ENCODE measurements around the gene TMEM115. TPM values are rescaled to one million over a fixed set of nuclear protein-coding genes. Genes with fewer than 3 reads are reported as not detected.

The TMEM115 gene
- total RNA-seq, 4 donors from 2014 or later = 14.0 to 75.5 (median 66.2) TPM

DNA sequence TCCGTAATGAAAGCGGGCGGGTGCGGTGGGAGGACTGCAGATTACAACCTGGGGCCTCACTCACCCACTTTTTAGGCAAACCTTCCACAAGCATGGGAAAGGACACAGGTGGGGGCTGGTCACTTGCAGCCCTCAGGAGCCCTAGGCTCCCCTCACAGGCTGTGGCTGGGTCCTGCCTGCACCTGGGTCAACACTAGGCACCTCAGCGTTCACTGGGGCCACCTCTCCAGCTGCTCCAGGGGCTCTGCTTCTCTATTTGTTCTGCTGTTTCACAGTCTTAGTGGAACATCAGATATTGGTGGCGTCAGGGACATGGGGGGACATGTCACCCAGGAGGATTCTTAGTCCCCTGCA is 30.1 kb upstream of the TMEM115 start:
- Histone ChIP-seq H3K36me3 (no peaks in the 10 kb centered on the region), H3K4me1 (peaks cover 0 to 14% (median 4%) of the 10 kb centered on the region in 4 donors), H3K4me3 (no peak overlapping the region), H3K27ac (no peak overlapping the region), H3K27me3 (no peaks in the 10 kb centered on the region), H3K9me3 (no peaks in the 10 kb centered on the region)
- DNase-seq = no peak
- no peak for TF ChIP-seq POLR2A (IDR thresholded peaks at IDR 0.05)
- TF ChIP-seq, protein P1, sequence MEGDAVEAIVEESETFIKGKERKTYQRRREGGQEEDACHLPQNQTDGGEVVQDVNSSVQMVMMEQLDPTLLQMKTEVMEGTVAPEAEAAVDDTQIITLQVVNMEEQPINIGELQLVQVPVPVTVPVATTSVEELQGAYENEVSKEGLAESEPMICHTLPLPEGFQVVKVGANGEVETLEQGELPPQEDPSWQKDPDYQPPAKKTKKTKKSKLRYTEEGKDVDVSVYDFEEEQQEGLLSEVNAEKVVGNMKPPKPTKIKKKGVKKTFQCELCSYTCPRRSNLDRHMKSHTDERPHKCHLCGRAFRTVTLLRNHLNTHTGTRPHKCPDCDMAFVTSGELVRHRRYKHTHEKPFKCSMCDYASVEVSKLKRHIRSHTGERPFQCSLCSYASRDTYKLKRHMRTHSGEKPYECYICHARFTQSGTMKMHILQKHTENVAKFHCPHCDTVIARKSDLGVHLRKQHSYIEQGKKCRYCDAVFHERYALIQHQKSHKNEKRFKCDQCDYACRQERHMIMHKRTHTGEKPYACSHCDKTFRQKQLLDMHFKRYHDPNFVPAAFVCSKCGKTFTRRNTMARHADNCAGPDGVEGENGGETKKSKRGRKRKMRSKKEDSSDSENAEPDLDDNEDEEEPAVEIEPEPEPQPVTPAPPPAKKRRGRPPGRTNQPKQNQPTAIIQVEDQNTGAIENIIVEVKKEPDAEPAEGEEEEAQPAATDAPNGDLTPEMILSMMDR (IDR thresholded peaks at IDR 0.05) = no peak

DNA sequence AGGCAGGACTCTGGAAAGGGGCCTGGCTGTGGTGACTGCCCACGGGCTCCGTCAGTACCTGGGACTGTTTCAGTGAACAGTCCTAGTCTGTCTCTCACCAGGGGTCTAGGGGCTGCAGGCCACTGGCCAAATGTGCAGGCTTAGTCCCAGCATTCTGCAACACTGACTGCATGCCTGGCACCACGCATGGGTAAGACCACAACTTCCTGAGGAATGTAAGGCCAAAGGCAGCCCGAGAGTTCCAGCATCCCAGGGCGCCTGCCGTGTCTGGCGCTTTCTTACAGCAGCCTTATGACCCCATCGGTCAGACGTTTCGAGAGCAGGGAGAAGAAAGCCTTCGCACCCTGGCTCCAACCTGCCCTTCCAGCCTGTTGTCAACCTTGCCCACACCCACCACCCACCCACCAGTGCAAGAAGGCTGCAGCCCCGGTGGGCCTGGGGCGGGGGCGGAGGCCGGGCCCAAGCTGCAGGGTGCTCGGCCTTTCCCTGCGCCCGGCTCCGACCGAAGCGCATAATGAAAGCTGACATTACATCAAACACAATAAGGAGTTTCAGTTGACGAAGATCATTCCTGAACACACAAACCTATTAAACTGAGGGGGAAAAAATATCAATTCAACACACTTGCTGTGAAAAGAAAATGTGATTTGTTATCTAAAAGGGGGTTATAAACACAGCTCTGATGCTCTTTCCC is 29.5 kb upstream of the TMEM115 start:
- no peaks in the 10 kb centered on the region for H3K9me3 ChIP-seq
- DNase-seq = no peak
- no peak overlapping the region for H3K4me3 ChIP-seq
- no peaks in the 10 kb centered on the region for H3K36me3 ChIP-seq
- H3K4me1 ChIP-seq = peaks cover 0 to 14% (median 4%) of the 10 kb centered on the region in 4 donors
- TF ChIP-seq, protein P1 (IDR thresholded peaks at IDR 0.05) = no peak
- TF ChIP-seq POLR2A (IDR thresholded peaks at IDR 0.05) = no peak
- H3K27ac ChIP-seq = no peak overlapping the region
- no peaks in the 10 kb centered on the region for H3K27me3 ChIP-seq

DNA sequence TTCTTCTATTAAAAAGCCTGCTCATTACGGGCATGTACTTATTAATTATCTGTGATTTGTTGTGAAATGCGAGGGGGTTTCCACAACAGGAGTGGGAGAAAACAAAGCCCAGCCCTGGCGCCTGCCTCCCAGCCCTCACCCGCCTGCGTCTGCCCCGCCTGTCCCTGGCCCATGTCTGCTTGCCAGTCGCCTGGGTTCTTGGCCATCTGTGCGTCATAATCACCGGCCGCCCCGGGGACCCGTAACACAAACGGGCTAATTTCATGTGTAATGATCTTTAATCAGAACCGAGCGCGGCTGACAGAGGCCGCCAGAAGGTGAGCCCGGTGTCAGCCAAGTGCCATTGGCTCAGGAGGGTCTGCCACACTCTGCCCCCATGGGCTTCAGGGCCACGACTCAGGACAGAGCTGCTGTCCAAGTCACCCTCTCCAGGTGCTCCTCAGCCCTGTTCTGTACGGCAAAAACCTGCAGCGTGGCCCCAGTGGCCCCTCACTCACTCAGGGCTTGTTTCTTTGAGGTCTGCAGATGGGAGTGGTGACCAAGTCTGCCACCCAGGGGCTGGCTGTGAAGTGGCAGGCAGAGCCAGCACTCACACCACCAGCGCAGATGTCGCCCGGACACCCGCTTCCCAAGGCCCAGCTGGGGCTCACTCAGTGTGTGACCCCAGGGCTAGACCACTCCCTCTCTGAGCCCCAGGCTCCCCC is 28.8 kb upstream of the TMEM115 start:
- no peaks in the 10 kb centered on the region for H3K9me3 ChIP-seq
- H3K36me3 ChIP-seq = no peaks in the 10 kb centered on the region
- no peak for TF ChIP-seq POLR2A (IDR thresholded peaks at IDR 0.05)
- TF ChIP-seq, protein P1 (IDR thresholded peaks at IDR 0.05) = peak in 4 of 6 experiments; percentile 5 to 38 (median 35)
- peaks cover 0 to 14% (median 4%) of the 10 kb centered on the region in 4 donors for H3K4me1 ChIP-seq
- no peak overlapping the region for H3K4me3 ChIP-seq
- DNase-seq = no peak
- H3K27ac ChIP-seq = no peak overlapping the region
- no peaks in the 10 kb centered on the region for H3K27me3 ChIP-seq

- Histone ChIP-seq H3K9me3 (no peaks in the 10 kb centered on the region), H3K27me3 (no peaks in the 10 kb centered on the region), H3K4me3 (no peak overlapping the region), H3K36me3 (no peaks in the 10 kb centered on the region), H3K27ac (no peak overlapping the region), H3K4me1 (peaks cover 0 to 4% (median 1%) of the 10 kb centered on the region in 4 donors)
- TF ChIP-seq, protein P1 (IDR thresholded peaks at IDR 0.05) = no peak
- TF ChIP-seq POLR2A (IDR thresholded peaks at IDR 0.05) = no peak
- no peak for DNase-seq
Measured at GRCh38 chr3:50385754-50386153, 26.4 kb upstream of the TMEM115 start.

- no peak overlapping the region for H3K27ac ChIP-seq
- no peaks in the 10 kb centered on the region for H3K27me3 ChIP-seq
- H3K4me1 ChIP-seq = no peaks in the 10 kb centered on the region
- H3K4me3 ChIP-seq = no peak overlapping the region
- no peaks in the 10 kb centered on the region for H3K9me3 ChIP-seq
- H3K36me3 ChIP-seq = no peaks in the 10 kb centered on the region
- no peak for DNase-seq
- TF ChIP-seq POLR2A (IDR thresholded peaks at IDR 0.05) = no peak
- TF ChIP-seq, protein P1 (IDR thresholded peaks at IDR 0.05) = no peak
Measured at GRCh38 chr3:50383750-50384149, 24.4 kb upstream of the TMEM115 start.
